ENCODE measurements around the gene SMIM20. TPM values are rescaled to one million over a fixed set of nuclear protein-coding genes. Genes with fewer than 3 reads are reported as not detected.

Gene SMIM20
- total and polyA plus RNA-seq, 2 donors = 30.7 to 65.3 TPM

DNA sequence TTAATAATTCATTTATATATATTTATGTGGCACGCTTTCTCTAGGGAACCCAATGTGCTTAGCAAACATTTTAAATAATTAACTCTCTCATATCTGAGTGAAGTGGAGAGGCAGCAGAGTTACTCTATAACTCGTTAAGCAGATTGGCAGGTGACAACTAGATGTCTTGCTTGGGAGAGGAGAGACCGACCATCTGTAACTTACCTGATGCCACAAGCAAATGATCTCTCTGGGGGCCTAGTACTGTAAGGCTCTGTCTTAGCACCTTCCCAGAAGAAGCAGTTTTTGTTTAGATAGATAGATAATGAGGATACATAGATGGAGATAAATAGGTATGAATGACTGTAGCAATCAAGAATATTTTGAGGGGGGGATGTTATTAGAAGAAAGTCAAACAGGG lies 39.4 kb upstream of the SMIM20 start:
- Histone ChIP-seq H3K27ac (ENCODE audit: low read depth in 1 of 2, low read length in 1 of 2) (no peak overlapping the region), H3K36me3 (ENCODE audit: control insufficient read depth in 2 of 2, insufficient read depth in 2 of 2, low read length in 1 of 2) (no peaks in the 10 kb centered on the region), H3K9me3 (ENCODE audit: control insufficient read depth in 2 of 2, insufficient read depth in 1 of 2, low read length in 1 of 2) (no peaks in the 10 kb centered on the region), H3K4me1 (ENCODE audit: control insufficient read depth in 2 of 2, insufficient read depth in 2 of 2, low read length in 2 of 2) (no peaks in the 10 kb centered on the region), H3K27me3 (ENCODE audit: control insufficient read depth in 2 of 2, insufficient read depth in 1 of 2, low read length in 1 of 2) (no peaks in the 10 kb centered on the region), H3K4me3 (ENCODE audit: low read length in 2 of 2) (no peak overlapping the region)
- 92% methylated on average over 3 of the region's 3 CpGs for WGBS
- no peak for DNase-seq (ENCODE audit: low read depth in 6 of 9, low spot score in 9 of 9)

DNA sequence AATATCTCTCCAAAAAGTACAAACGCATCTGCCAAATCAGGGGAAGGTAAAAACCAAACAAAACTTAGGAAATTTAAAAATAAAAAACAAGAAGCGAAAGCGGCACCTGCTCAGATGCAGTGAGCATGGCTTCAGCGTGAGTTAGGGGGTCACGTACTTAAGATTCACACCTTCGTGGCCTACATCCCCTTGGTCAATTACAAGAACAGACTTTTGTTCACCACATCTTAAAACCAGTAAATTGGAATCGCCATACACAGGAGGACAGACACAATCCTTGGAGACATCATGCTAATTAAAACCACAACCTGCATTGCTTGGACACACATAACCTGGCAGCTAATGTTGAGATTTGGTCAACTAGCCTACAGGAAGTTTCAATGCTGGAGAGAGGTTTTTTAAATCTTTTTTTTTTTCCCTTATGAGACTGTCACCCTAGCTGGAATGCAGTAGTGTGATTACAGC lies 38.7 kb upstream of the SMIM20 start:
- Histone ChIP-seq H3K27me3 (ENCODE audit: control insufficient read depth in 2 of 2, insufficient read depth in 1 of 2, low read length in 1 of 2) (no peaks in the 10 kb centered on the region), H3K4me3 (ENCODE audit: low read length in 2 of 2) (no peak overlapping the region), H3K27ac (ENCODE audit: low read depth in 1 of 2, low read length in 1 of 2) (no peak overlapping the region), H3K36me3 (ENCODE audit: control insufficient read depth in 2 of 2, insufficient read depth in 2 of 2, low read length in 1 of 2) (no peaks in the 10 kb centered on the region), H3K4me1 (ENCODE audit: control insufficient read depth in 2 of 2, insufficient read depth in 2 of 2, low read length in 2 of 2) (no peaks in the 10 kb centered on the region), H3K9me3 (ENCODE audit: control insufficient read depth in 2 of 2, insufficient read depth in 1 of 2, low read length in 1 of 2) (no peaks in the 10 kb centered on the region)
- DNase-seq (ENCODE audit: low read depth in 6 of 9, low spot score in 9 of 9) = no peak
- WGBS = 93% methylated on average over 7 of the region's 7 CpGs

DNA sequence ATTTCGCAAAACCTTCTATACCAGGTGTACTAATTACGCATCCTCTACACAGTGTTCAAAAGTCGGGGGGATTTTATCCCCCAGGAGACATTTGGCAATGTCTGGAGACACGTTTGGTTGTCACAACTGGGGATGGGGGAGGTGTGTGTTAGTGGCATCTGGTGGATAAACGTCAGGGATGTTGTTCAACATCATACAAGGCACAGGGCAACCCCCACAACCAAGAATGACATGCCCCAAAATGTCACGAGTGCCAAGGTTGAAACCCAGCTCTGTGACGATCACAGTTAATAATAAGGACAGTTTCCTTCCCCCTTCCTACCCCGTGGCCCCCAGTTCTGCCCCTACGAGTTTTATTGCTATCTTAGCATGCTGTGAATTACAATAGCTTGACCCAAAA lies 35.3 kb upstream of the SMIM20 start:
- DNase-seq (ENCODE audit: low read depth in 6 of 9, low spot score in 9 of 9) = no peak
- no peaks in the 10 kb centered on the region for H3K9me3 ChIP-seq (ENCODE audit: control insufficient read depth in 2 of 2, insufficient read depth in 1 of 2, low read length in 1 of 2)

GRCh38 chr4:25879091-25879584 lies 34.9 kb upstream of the SMIM20 start:
- no peaks in the 10 kb centered on the region for H3K36me3 ChIP-seq (ENCODE audit: control insufficient read depth in 2 of 2, insufficient read depth in 2 of 2, low read length in 1 of 2)
- no peak for DNase-seq (ENCODE audit: low read depth in 6 of 9, low spot score in 9 of 9)
- H3K4me1 ChIP-seq (ENCODE audit: control insufficient read depth in 2 of 2, insufficient read depth in 2 of 2, low read length in 2 of 2) = no peaks in the 10 kb centered on the region
- WGBS = 96% methylated on average over 9 of the region's 9 CpGs
- no peak overlapping the region for H3K27ac ChIP-seq (ENCODE audit: low read depth in 1 of 2, low read length in 1 of 2)
- no peaks in the 10 kb centered on the region for H3K9me3 ChIP-seq (ENCODE audit: control insufficient read depth in 2 of 2, insufficient read depth in 1 of 2, low read length in 1 of 2)
- no peaks in the 10 kb centered on the region for H3K27me3 ChIP-seq (ENCODE audit: control insufficient read depth in 2 of 2, insufficient read depth in 1 of 2, low read length in 1 of 2)
- no peak overlapping the region for H3K4me3 ChIP-seq (ENCODE audit: low read length in 2 of 2)

More for the DNA sequence above, 35.3 kb upstream of the SMIM20 start:
- H3K27ac ChIP-seq (ENCODE audit: low read depth in 1 of 2, low read length in 1 of 2) = no peak overlapping the region
- WGBS = 78% methylated on average over 9 of the region's 9 CpGs
- no peak overlapping the region for H3K4me3 ChIP-seq (ENCODE audit: low read length in 2 of 2)
- no peaks in the 10 kb centered on the region for H3K27me3 ChIP-seq (ENCODE audit: control insufficient read depth in 2 of 2, insufficient read depth in 1 of 2, low read length in 1 of 2)
- H3K36me3 ChIP-seq (ENCODE audit: control insufficient read depth in 2 of 2, insufficient read depth in 2 of 2, low read length in 1 of 2) = no peaks in the 10 kb centered on the region
- H3K4me1 ChIP-seq (ENCODE audit: control insufficient read depth in 2 of 2, insufficient read depth in 2 of 2, low read length in 2 of 2) = no peaks in the 10 kb centered on the region

- Histone ChIP-seq H3K4me3 (ENCODE audit: low read length in 2 of 2) (no peak overlapping the region), H3K36me3 (ENCODE audit: control insufficient read depth in 2 of 2, insufficient read depth in 2 of 2, low read length in 1 of 2) (no peaks in the 10 kb centered on the region), H3K27me3 (ENCODE audit: control insufficient read depth in 2 of 2, insufficient read depth in 1 of 2, low read length in 1 of 2) (no peaks in the 10 kb centered on the region), H3K27ac (ENCODE audit: low read depth in 1 of 2, low read length in 1 of 2) (no peak overlapping the region), H3K9me3 (ENCODE audit: control insufficient read depth in 2 of 2, insufficient read depth in 1 of 2, low read length in 1 of 2) (no peaks in the 10 kb centered on the region), H3K4me1 (ENCODE audit: control insufficient read depth in 2 of 2, insufficient read depth in 2 of 2, low read length in 2 of 2) (no peaks in the 10 kb centered on the region)
- DNase-seq (ENCODE audit: low read depth in 6 of 9, low spot score in 9 of 9) = no peak
- WGBS = 96% methylated on average over 6 of the region's 6 CpGs
These were observed 34.4 kb upstream of the SMIM20 start for GRCh38 chr4:25879587-25879986.

GRCh38 chr4:25879991-25880651 lies 33.9 kb upstream of the SMIM20 start:
- Histone ChIP-seq H3K27ac (ENCODE audit: low read depth in 1 of 2, low read length in 1 of 2) (no peak overlapping the region), H3K4me1 (ENCODE audit: control insufficient read depth in 2 of 2, insufficient read depth in 2 of 2, low read length in 2 of 2) (no peaks in the 10 kb centered on the region), H3K27me3 (ENCODE audit: control insufficient read depth in 2 of 2, insufficient read depth in 1 of 2, low read length in 1 of 2) (no peaks in the 10 kb centered on the region), H3K4me3 (ENCODE audit: low read length in 2 of 2) (no peak overlapping the region), H3K36me3 (ENCODE audit: control insufficient read depth in 2 of 2, insufficient read depth in 2 of 2, low read length in 1 of 2) (no peaks in the 10 kb centered on the region), H3K9me3 (ENCODE audit: control insufficient read depth in 2 of 2, insufficient read depth in 1 of 2, low read length in 1 of 2) (no peaks in the 10 kb centered on the region)
- no peak for DNase-seq (ENCODE audit: low read depth in 6 of 9, low spot score in 9 of 9)
- WGBS = 87% methylated on average over 7 of the region's 7 CpGs

GRCh38 chr4:25881193-25881592 lies 32.8 kb upstream of the SMIM20 start:
- H3K9me3 ChIP-seq (ENCODE audit: control insufficient read depth in 2 of 2, insufficient read depth in 1 of 2, low read length in 1 of 2) = no peaks in the 10 kb centered on the region
- no peaks in the 10 kb centered on the region for H3K4me1 ChIP-seq (ENCODE audit: control insufficient read depth in 2 of 2, insufficient read depth in 2 of 2, low read length in 2 of 2)
- H3K27ac ChIP-seq (ENCODE audit: low read depth in 1 of 2, low read length in 1 of 2) = no peak overlapping the region
- DNase-seq (ENCODE audit: low read depth in 6 of 9, low spot score in 9 of 9) = no peak
- H3K36me3 ChIP-seq (ENCODE audit: control insufficient read depth in 2 of 2, insufficient read depth in 2 of 2, low read length in 1 of 2) = no peaks in the 10 kb centered on the region
- WGBS = 87% methylated on average over 4 of the region's 4 CpGs
- no peak overlapping the region for H3K4me3 ChIP-seq (ENCODE audit: low read length in 2 of 2)
- no peaks in the 10 kb centered on the region for H3K27me3 ChIP-seq (ENCODE audit: control insufficient read depth in 2 of 2, insufficient read depth in 1 of 2, low read length in 1 of 2)

DNA sequence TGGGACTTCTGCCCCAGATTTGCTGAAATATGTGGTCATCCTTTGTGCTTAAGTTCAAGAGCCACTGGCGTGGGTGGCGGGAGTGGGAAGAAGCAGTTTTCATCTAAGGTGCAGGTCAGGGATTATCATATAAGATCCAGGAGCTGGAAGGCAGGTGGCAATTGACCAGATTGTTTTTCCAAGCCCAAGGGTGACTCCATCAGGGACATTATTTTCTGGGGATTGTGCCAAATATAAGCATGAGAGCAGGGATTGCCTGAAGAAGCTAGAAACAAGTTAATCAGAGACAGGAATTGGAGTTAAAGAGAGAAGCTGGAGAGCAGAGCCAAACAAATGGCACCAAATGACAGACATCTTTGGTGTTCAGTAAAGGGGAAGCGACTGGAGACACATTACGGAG lies 31.8 kb upstream of the SMIM20 start:
- 98% methylated on average over 4 of the region's 4 CpGs for WGBS
- DNase-seq (ENCODE audit: low read depth in 6 of 9, low spot score in 9 of 9) = no peak
- Histone ChIP-seq H3K9me3 (ENCODE audit: control insufficient read depth in 2 of 2, insufficient read depth in 1 of 2, low read length in 1 of 2) (no peaks in the 10 kb centered on the region), H3K4me1 (ENCODE audit: control insufficient read depth in 2 of 2, insufficient read depth in 2 of 2, low read length in 2 of 2) (no peaks in the 10 kb centered on the region), H3K4me3 (ENCODE audit: low read length in 2 of 2) (no peak overlapping the region), H3K27ac (ENCODE audit: low read depth in 1 of 2, low read length in 1 of 2) (no peak overlapping the region), H3K36me3 (ENCODE audit: control insufficient read depth in 2 of 2, insufficient read depth in 2 of 2, low read length in 1 of 2) (no peaks in the 10 kb centered on the region), H3K27me3 (ENCODE audit: control insufficient read depth in 2 of 2, insufficient read depth in 1 of 2, low read length in 1 of 2) (no peaks in the 10 kb centered on the region)

GRCh38 chr4:25883565-25883964 lies 30.5 kb upstream of the SMIM20 start:
- Histone ChIP-seq H3K27ac (ENCODE audit: low read depth in 1 of 2, low read length in 1 of 2) (no peak overlapping the region), H3K36me3 (ENCODE audit: control insufficient read depth in 2 of 2, insufficient read depth in 2 of 2, low read length in 1 of 2) (no peaks in the 10 kb centered on the region), H3K27me3 (ENCODE audit: control insufficient read depth in 2 of 2, insufficient read depth in 1 of 2, low read length in 1 of 2) (no peaks in the 10 kb centered on the region), H3K4me3 (ENCODE audit: low read length in 2 of 2) (no peak overlapping the region), H3K9me3 (ENCODE audit: control insufficient read depth in 2 of 2, insufficient read depth in 1 of 2, low read length in 1 of 2) (no peaks in the 10 kb centered on the region), H3K4me1 (ENCODE audit: control insufficient read depth in 2 of 2, insufficient read depth in 2 of 2, low read length in 2 of 2) (no peaks in the 10 kb centered on the region)
- DNase-seq (ENCODE audit: low read depth in 6 of 9, low spot score in 9 of 9) = no peak
- over 99% methylated on average over 2 of the region's 2 CpGs for WGBS

All from thymus (tissue), 11 donors.